Ectodermal cell (in vitro differentiated cells): Measurements from ENCODE around the gene FHIP1A. TPM values are rescaled to one million over a fixed set of nuclear protein-coding genes. Genes with fewer than 3 reads are reported as not detected.
"Not testable (repeated sequence)": the region's sequence is repeated elsewhere in the genome, so short reads cannot be mapped to it uniquely, and the experiment has no call there.

ENCODE experiments used
- H3K27ac ChIP-seq: 2 replicates; pipeline ENCODE4 v1.7.0; 2013; ENCODE audit warnings: mild to moderate bottlenecking, low read depth, low read length; ENCODE audit not compliant: insufficient read depth, poor library complexity, severe bottlenecking
- H3K27me3 ChIP-seq: 2 replicates; pipeline ENCODE4 v1.7.0; 2013; ENCODE audit warnings: mild to moderate bottlenecking, low read length; ENCODE audit not compliant: insufficient read depth, control insufficient read depth, poor library complexity, severe bottlenecking
- H3K36me3 ChIP-seq: one replicate; pipeline ENCODE4 v1.7.0; 2013; ENCODE audit warnings: low read length; ENCODE audit not compliant: control insufficient read depth, insufficient read depth
- H3K4me1 ChIP-seq: one replicate; pipeline ENCODE4 v1.7.0; 2013; ENCODE audit warnings: low read length; ENCODE audit not compliant: control insufficient read depth, insufficient read depth
- H3K4me3 ChIP-seq: 2 replicates; pipeline ENCODE4 v1.7.0; 2013; ENCODE audit warnings: low read depth, low read length, control low read depth; ENCODE audit not compliant: insufficient read depth
- H3K9me3 ChIP-seq: 2 replicates; pipeline ENCODE4 v1.7.0; 2013; ENCODE audit warnings: mild to moderate bottlenecking, low read length, moderate library complexity; ENCODE audit not compliant: control insufficient read depth
- WGBS, 2 experiments: methylation state at CpG; one replicate each; pipeline ENCODE4 v1.1.7; 2013; ENCODE audit warnings: missing lambda C conversion rate in 2 of 2; 5-methylcytosine and 5-hydroxymethylcytosine counted together
- polyA plus RNA-seq, 4 experiments: library from polyadenylated mRNA; stranded (reverse); fragments of 50-300 nt; gene quantifications; one replicate each; pipeline ENCODE4 v1.2.3, GENCODE V29; 2013

FHIP1A gene
- 4.8 TPM for polyA plus RNA-seq (2013, experiment 1 of 4)
- polyA plus RNA-seq (2013, experiment 2 of 4), result 7.1 TPM
- 2.9 TPM for polyA plus RNA-seq (2013, experiment 3 of 4)
- 2.7 TPM for polyA plus RNA-seq (2013, experiment 4 of 4)

GRCh38 chr4:151408630-151409469, at the start of gene FHIP1A:
FHIP1A (plus strand) TSS chr4:151409176; CDS start chr4:151566260, 157,084 bp downstream.
- no peaks in the 10 kb centered on the region for H3K36me3 ChIP-seq
- no peaks in the 10 kb centered on the region for H3K4me1 ChIP-seq
- H3K9me3 ChIP-seq, result no peaks in the 10 kb centered on the region
- WGBS, 2 experiments, result 1 to 2% methylated on average over 67 to 84 of the region's 84 CpGs
- H3K27ac ChIP-seq, result no peak within 1 kb of the TSS
- H3K4me3 ChIP-seq, result peak within 1 kb of the TSS; percentile 59
- peaks cover 42% of the 10 kb centered on the region for H3K27me3 ChIP-seq

GRCh38 chr4:151359576-151359975, 49.4 kb upstream of the FHIP1A start:
- Histone ChIP-seq H3K27me3 (no peaks in the 10 kb centered on the region), H3K36me3 (no peaks in the 10 kb centered on the region), H3K27ac (no peak overlapping the region), H3K4me3 (no peak overlapping the region), H3K9me3 (no peaks in the 10 kb centered on the region), H3K4me1 (peaks cover 8% of the 10 kb centered on the region)
- 81 to 91% methylated on average over 4 of the region's 4 CpGs for WGBS, 2 experiments

DNA sequence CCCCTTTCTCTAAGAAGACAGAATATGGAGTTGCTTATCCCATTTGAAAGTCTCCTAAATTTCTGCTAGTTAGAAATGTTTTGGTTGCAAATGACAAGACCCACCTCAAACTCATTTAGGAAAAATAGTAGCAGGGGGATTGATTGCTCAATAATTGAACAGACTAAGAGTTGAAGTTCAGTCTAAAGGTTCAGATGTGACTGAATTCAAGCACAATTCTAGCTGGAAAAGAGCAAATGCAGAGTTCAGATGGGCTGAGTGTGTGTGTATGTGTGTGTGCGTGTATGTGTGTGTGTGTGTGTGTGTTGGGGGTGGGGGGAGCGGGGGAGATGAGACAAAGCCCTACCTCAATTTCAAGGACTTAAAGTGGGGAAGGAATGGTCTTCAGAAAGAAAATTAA, 47.9 kb upstream of the FHIP1A start:
- WGBS, 2 experiments, result 91 to 93% methylated on average over 2 of the region's 2 CpGs
- H3K9me3 ChIP-seq, result no peaks in the 10 kb centered on the region
- H3K4me3 ChIP-seq, result no peak overlapping the region
- no peaks in the 10 kb centered on the region for H3K27me3 ChIP-seq
- H3K4me1 ChIP-seq, result peaks cover 8% of the 10 kb centered on the region
- no peak overlapping the region for H3K27ac ChIP-seq
- no peaks in the 10 kb centered on the region for H3K36me3 ChIP-seq

DNA sequence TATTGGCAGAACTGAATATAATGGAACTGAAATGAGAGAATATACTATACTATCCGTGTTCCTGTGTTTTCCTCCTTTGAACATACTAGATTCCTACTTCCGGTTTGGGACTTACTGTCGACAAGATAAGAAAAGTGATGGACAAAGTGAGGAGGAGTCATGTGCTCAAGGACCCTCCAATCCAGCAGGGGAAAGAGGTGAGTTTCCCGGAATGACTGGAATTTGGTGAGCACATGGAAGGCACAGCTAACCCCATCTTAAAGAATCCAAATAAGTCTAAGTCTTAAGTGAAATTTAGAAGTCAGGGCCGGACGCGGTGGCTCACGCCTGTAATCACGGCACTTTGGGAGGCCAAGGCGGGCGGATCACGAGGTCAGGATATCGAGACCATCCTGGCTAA, 47.0 kb upstream of the FHIP1A start:
- H3K9me3 ChIP-seq, result no peaks in the 10 kb centered on the region
- no peaks in the 10 kb centered on the region for H3K36me3 ChIP-seq
- H3K27ac ChIP-seq, result no peak overlapping the region
- 91% methylated on average over 13 of the region's 13 CpGs for WGBS, 2 experiments
- H3K4me3 ChIP-seq, result no peak overlapping the region
- H3K27me3 ChIP-seq, result no peaks in the 10 kb centered on the region
- peaks cover 8% of the 10 kb centered on the region for H3K4me1 ChIP-seq

DNA sequence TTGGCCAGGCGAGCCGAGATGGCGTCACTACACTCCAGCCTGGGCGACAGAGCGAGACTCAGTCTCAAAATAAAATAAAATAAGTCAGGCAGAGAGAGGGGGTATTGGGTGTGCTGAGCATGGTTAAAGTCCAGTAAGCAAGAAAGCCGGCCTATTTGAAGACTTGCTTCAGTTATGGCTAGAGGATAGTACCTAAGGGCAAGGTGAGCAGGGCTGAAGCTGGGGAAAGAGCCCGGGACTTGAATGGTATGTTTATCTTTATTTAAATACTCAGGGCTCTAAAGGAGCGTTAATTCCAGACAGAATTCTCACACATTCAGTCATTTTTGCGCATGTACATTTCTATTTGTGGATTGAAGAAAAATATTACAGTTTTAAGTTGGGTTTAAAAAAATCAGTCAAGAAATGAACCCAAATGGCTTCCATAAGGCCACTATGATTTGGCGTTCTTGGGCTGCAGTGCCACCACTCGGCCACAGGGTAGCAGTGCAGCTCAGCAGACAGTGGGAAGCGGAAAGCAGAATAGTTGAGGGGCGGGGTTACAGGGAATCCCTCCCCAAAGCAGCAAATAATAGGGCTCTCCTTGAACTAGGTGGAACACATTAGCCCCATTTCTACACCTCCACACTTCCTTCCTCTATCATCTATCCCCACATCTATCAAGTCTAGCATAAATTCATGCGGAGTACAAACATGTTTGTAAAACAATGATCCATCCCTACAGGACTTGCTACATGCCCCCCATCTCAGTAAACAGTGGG, 46.4 kb upstream of the FHIP1A start:
- Histone ChIP-seq H3K27ac (no peak overlapping the region), H3K27me3 (no peaks in the 10 kb centered on the region), H3K4me3 (no peak overlapping the region), H3K9me3 (no peaks in the 10 kb centered on the region), H3K36me3 (no peaks in the 10 kb centered on the region), H3K4me1 (peaks cover 8% of the 10 kb centered on the region)
- WGBS, 2 experiments, result 36 to 51% methylated on average over 12 to 13 of the region's 14 CpGs

GRCh38 chr4:151376540-151376939, 32.4 kb upstream of the FHIP1A start:
- no peaks in the 10 kb centered on the region for H3K9me3 ChIP-seq
- no peaks in the 10 kb centered on the region for H3K36me3 ChIP-seq
- H3K27me3 ChIP-seq, result no peaks in the 10 kb centered on the region
- H3K27ac ChIP-seq, result no peak overlapping the region
- no peaks in the 10 kb centered on the region for H3K4me1 ChIP-seq
- H3K4me3 ChIP-seq, result no peak overlapping the region
- WGBS, 2 experiments, result 75 to 83% methylated on average over 1 of the region's 1 CpG

- Histone ChIP-seq H3K9me3 (no peaks in the 10 kb centered on the region), H3K4me1 (no peaks in the 10 kb centered on the region), H3K27ac (no peak overlapping the region), H3K27me3 (no peaks in the 10 kb centered on the region), H3K36me3 (no peaks in the 10 kb centered on the region), H3K4me3 (no peak overlapping the region)
- WGBS, 2 experiments, result 86 to 87% methylated on average over 1 of the region's 2 CpGs
Observed at GRCh38 chr4:151389311-151389710, 19.7 kb upstream of the FHIP1A start.

DNA sequence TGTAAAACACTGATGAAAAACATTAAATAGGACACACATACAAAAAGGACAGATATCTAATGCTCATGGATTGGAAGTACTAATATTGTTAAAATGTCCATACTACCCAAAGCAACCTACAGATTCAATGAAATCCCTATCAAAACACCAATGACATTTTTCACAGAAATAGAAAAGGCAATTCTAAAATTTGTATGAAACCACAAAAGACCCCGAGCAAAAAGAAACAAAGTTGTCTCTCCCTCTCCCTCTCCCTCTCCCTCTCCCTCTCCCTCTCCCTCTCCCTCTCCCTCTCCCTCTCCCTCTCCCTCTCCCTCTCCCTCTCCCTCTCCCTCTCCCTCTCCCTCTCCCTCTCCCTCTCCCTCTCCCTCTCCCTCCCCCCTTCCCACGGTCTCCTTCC, 19.2 kb upstream of the FHIP1A start:
- WGBS, 2 experiments, result 100% methylated on average over 1 of the region's 2 CpGs; no CpG with 5 or more reads in 1 of the 2 experiments
- H3K36me3 ChIP-seq, H3K27me3 ChIP-seq, H3K27ac ChIP-seq, H3K4me1 ChIP-seq, H3K4me3 ChIP-seq, H3K9me3 ChIP-seq: not testable (repeated sequence)

DNA sequence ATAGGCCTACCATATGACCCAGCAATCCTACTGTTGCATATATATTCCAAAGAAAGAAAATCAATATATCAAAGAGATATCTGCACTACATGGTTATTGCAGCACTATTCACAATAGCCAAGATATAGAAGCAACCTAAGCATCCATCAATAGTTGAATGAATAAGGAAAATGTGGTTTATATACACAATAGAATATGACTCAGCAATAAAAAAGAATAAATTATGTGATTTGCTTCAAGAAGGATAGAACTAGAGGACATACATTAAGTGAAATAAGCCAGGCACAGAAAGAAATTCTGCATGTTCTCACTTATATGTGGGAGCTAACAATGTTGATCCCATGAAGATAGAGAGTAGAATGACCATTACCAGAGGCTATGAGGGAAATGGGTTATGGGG, 13.1 kb upstream of the FHIP1A start:
- H3K27ac ChIP-seq, result no peak overlapping the region
- H3K27me3 ChIP-seq, result no peaks in the 10 kb centered on the region
- no peaks in the 10 kb centered on the region for H3K36me3 ChIP-seq
- H3K4me3 ChIP-seq, result no peak overlapping the region
- no peaks in the 10 kb centered on the region for H3K9me3 ChIP-seq
- H3K4me1 ChIP-seq, result no peaks in the 10 kb centered on the region

DNA sequence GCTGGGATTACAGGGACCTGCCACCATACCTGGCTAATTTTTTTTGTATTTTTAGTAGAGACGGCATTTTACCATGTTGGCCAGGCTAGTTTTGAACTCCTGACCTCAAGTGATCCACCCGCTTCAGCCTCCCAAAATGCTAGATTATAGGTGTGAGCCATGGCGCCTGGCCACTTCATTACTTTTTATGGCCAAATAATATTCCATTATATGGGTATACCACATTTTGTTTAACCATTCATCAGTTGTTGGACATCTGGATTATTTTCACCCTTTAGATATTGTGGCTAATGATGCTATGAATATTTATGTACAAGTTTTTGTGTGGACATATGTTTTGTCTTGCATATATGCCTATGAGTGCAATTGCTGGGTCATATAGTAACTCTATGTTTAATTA, 8.6 kb upstream of the FHIP1A start:
- H3K4me1 ChIP-seq, result no peaks in the 10 kb centered on the region
- no peak overlapping the region for H3K4me3 ChIP-seq
- WGBS, 2 experiments, result 93 to 98% methylated on average over 3 of the region's 3 CpGs
- H3K27me3 ChIP-seq, result no peaks in the 10 kb centered on the region
- H3K9me3 ChIP-seq, result no peaks in the 10 kb centered on the region
- H3K36me3 ChIP-seq, result no peaks in the 10 kb centered on the region
- no peak overlapping the region for H3K27ac ChIP-seq
